HepG2 (cell line): ENCODE measurements around the gene HES2. TPM values are rescaled to one million over a fixed set of nuclear protein-coding genes. Genes with fewer than 3 reads are reported as not detected.

Source experiments
- BCL6 ChIP-seq: IDR thresholded peaks from 2 replicates; pipeline ENCODE4 v1.6.1; 2016; ENCODE audit warnings: missing genetic modification reagents, missing compliant biosample characterization
- EEA1 ChIP-seq: sonication (generic); formaldehyde crosslinking; IDR thresholded peaks from 2 replicates; pipeline ENCODE4 v1.5.1; 2020; ENCODE audit warnings: mild to moderate bottlenecking, missing genetic modification reagents, borderline replicate concordance
- EHMT2 ChIP-seq: fragments of 200-600 bp; sonication (generic); IDR thresholded peaks from 2 replicates; pipeline ENCODE4 v1.7.0; 2017; ENCODE audit warnings: antibody characterized with exemption, low read depth, low read length, borderline replicate concordance
- HOXA9 ChIP-seq: sonication (generic); formaldehyde crosslinking; IDR thresholded peaks from 2 replicates; pipeline ENCODE4 v1.8.1; 2022; ENCODE audit warnings: missing genetic modification reagents, mild to moderate bottlenecking, moderate library complexity, borderline replicate concordance
- POGK ChIP-seq: sonication (generic); formaldehyde crosslinking; conservative IDR thresholded peaks from 2 replicates; pipeline ENCODE4 v1.8.0; 2022; ENCODE audit warnings: mild to moderate bottlenecking, moderate library complexity, missing genetic modification reagents
- PTBP1 ChIP-seq: fragments of 200-400 bp; formaldehyde crosslinking; IDR thresholded peaks from 2 replicates; pipeline ENCODE4 v1.6.1; 2018; ENCODE audit warnings: low read length, low read depth; ENCODE audit not compliant: poor library complexity, severe bottlenecking
- ZNF275 ChIP-seq: sonication (generic); formaldehyde crosslinking; IDR thresholded peaks from 2 replicates; pipeline ENCODE4 v1.8.0; 2022; ENCODE audit warnings: missing genetic modification reagents, mild to moderate bottlenecking, inconsistent platforms, borderline replicate concordance
- ZNF407 ChIP-seq: sonication (generic); formaldehyde crosslinking; IDR thresholded peaks from one replicate; pipeline ENCODE4 v1.5.1; 2020; ENCODE audit warnings: mild to moderate bottlenecking, missing genetic modification reagents; ENCODE audit errors: not compliant biosample characterization
- ZNF740 ChIP-seq: sonication (generic); formaldehyde crosslinking; IDR thresholded peaks from 2 replicates; pipeline ENCODE4 v1.4.0; 2020; ENCODE audit warnings: missing genetic modification reagents
- ZSCAN12 ChIP-seq: sonication (generic); formaldehyde crosslinking; IDR thresholded peaks from 2 replicates; pipeline ENCODE4 v1.9.0; 2021; ENCODE audit warnings: mild to moderate bottlenecking, missing genetic modification reagents
- ZSCAN20 ChIP-seq: sonication (generic); formaldehyde crosslinking; IDR thresholded peaks from 2 replicates; pipeline ENCODE4 v1.4.0; 2020; ENCODE audit warnings: missing genetic modification reagents, mild to moderate bottlenecking, borderline replicate concordance
- ZSCAN31 ChIP-seq: sonication (generic); formaldehyde crosslinking; IDR thresholded peaks from 2 replicates; pipeline ENCODE4 v1.5.0; 2020; ENCODE audit warnings: low read depth, mild to moderate bottlenecking, missing genetic modification reagents
- ZSCAN5A ChIP-seq: sonication (generic); formaldehyde crosslinking; IDR thresholded peaks from 2 replicates; pipeline ENCODE4 v1.8.0; 2022; ENCODE audit warnings: mild to moderate bottlenecking, missing genetic modification reagents, borderline replicate concordance
- polyA plus RNA-seq, 8 experiments: library from polyadenylated mRNA; depleted of rRNA in 3 of 8; stranded (reverse) in 7 of 8; unstranded in 1 of 8; fragments of >200 nt; fragmentation: Illumina TruSeq in 4 of 8; extraction: Trizol in 4 of 8; gene quantifications; 2 replicates each; pipeline versions ENCODE4 v1.2.1 to v1.2.3, GENCODE V29; 2011 to 2016; ENCODE audit warnings: low read depth in 4 of 8, missing spikeins in 1 of 8, mixed read lengths in 1 of 8; ENCODE audit not compliant: insufficient read depth in 1 of 8
- total RNA-seq, 5 experiments: library from RNA; depleted of rRNA; stranded (reverse); fragments of >200 nt; fragmentation: Illumina TruSeq; extraction: Trizol; gene quantifications; 2 replicates each; pipeline ENCODE4 v1.2.3, GENCODE V29; 2016; ENCODE audit warnings: low read depth in 1 of 5

HES2 gene
- total and polyA plus RNA-seq, 2 of the 13 experiments (the other 11 are each of a cell fraction or from before 2014, with no cell fraction given): 0.11 to 0.17 TPM

GRCh38 chr1:6393400-6394187 lies 26.1 kb downstream of the HES2 start, which contains the start of gene ACOT7 (continued):
- TF ChIP-seq ZSCAN20 (CRISPR knock-in tag) (peak; percentile 80; the same call in 1 of the 2 replicates), EEA1 (CRISPR knock-in tag) (0 out of 2 replicates have a peak, but pooled peaks have one; percentile 7), POGK (CRISPR knock-in tag) (peak; percentile 73), HOXA9 (CRISPR knock-in tag) (no peak), ZNF275 (CRISPR knock-in tag) (0 out of 2 replicates have a peak, but pooled peaks have one; percentile 58), PTBP1 (peak; percentile 43), BCL6 (CRISPR knock-in tag) (peak; percentile 58), ZSCAN5A (CRISPR knock-in tag) (no peak), EHMT2 (no peak), ZSCAN31 (CRISPR knock-in tag) (0 out of 2 replicates have a peak, but pooled peaks have one; percentile 19), ZSCAN12 (CRISPR knock-in tag) (0 out of 2 replicates have a peak, but pooled peaks have one; percentile 47), ZNF740 (CRISPR knock-in tag) (0 out of 2 replicates have a peak, but pooled peaks have one; percentile 18), ZNF407 (CRISPR knock-in tag) (peak; percentile 25)
